Endothelial cell of umbilical vein (primary cell): ENCODE data around the gene CCDC57. TPM values are rescaled to one million over a fixed set of nuclear protein-coding genes. Genes with fewer than 3 reads are reported as not detected.

Experiments
- BruUV-seq: library from RNA; stranded (reverse); fragments of 400-500 nt; replicated peaks from 2 replicates; lab custom pipeline; 2021; lab: Mats Ljungman, UMichigan
- CTCF ChIA-PET: fragments of 300-600, 350-600 bp; sonication (Branson Sonifier 250); formaldehyde crosslinking; loops from one replicate; lab custom pipeline; 2021; ENCODE audit warnings: antibody characterized with exemption, inconsistent platforms; lab: Charles Lee
- POLR2A ChIA-PET: fragments of 300-600, 350-600 bp; sonication (Branson Sonifier 250); formaldehyde crosslinking; loops from one replicate; lab custom pipeline; 2021; ENCODE audit warnings: antibody characterized with exemption, inconsistent platforms; lab: Charles Lee
- DNase-seq: peaks from one replicate; pipeline ENCODE4 v3.0.0-alpha.2; 2011; ENCODE audit warnings: low read depth, low spot score
- FAIRE-seq: peaks from 2 replicates; lab custom pipeline; 2011; peaks lifted over from hg19 to GRCh38; lab: Jason Lieb, UNC
- H2AFZ ChIP-seq: 2 replicates; pipeline ENCODE4 v1.6.0; 2012; ENCODE audit warnings: low read depth, low read length, control low read depth, inconsistent platforms
- H3K27ac ChIP-seq: 2 replicates; pipeline ENCODE4 v1.5.1; 2011; ENCODE audit warnings: low read depth, mild to moderate bottlenecking, control low read depth, low read length, moderate library complexity; ENCODE audit not compliant: insufficient read depth
- H3K27me3 ChIP-seq, 2 experiments: 2 replicates each; pipeline versions ENCODE4 v1.6.0 to v1.6.1; 2011; ENCODE audit warnings: low read length in 2 of 2, mixed read lengths in 1 of 2; ENCODE audit not compliant: control insufficient read depth in 2 of 2, insufficient read depth in 2 of 2
- H3K36me3 ChIP-seq, 2 experiments: 2 replicates in 1 of 2; 3 replicates in 1 of 2; pipeline ENCODE4 v1.5.1; 2011; ENCODE audit warnings: low read length in 2 of 2, mild to moderate bottlenecking in 1 of 2, moderate library complexity in 1 of 2; ENCODE audit not compliant: control insufficient read depth in 2 of 2, insufficient read depth in 2 of 2; ENCODE audit errors: extremely low read depth in 1 of 2
- H3K4me1 ChIP-seq: 3 replicates; pipeline ENCODE4 v1.5.1; 2011; ENCODE audit warnings: mild to moderate bottlenecking, low read length; ENCODE audit not compliant: control insufficient read depth, insufficient read depth; ENCODE audit errors: extremely low read depth
- H3K4me2 ChIP-seq: 2 replicates; pipeline ENCODE4 v1.6.1; 2011; ENCODE audit warnings: low read length, control low read depth, mixed read lengths; ENCODE audit not compliant: insufficient read depth
- H3K4me3 ChIP-seq, 3 experiments: fragments of 200-600 bp in 1 of 3; sonication (generic), shearing (Covaris generic) in 1 of 3; replicated peaks in 1 of 3; 2 replicates each; pipeline ENCODE4 v1.5.1; 2011 to 2016; ENCODE audit warnings: control low read depth in 3 of 3, low read length in 3 of 3, mild to moderate bottlenecking in 2 of 3, inconsistent platforms in 1 of 3, low read depth in 1 of 3, moderate library complexity in 1 of 3; ENCODE audit not compliant: insufficient read depth in 1 of 3
- H3K79me2 ChIP-seq: 2 replicates; pipeline ENCODE4 v1.6.0; 2012; ENCODE audit warnings: low read length, inconsistent platforms; ENCODE audit not compliant: control insufficient read depth, insufficient read depth
- H3K9ac ChIP-seq: replicated peaks from 2 replicates; pipeline ENCODE3; 2011; ENCODE audit warnings: low read length, control low read depth; ENCODE audit not compliant: insufficient read depth; ENCODE audit errors: extremely low read depth
- H3K9me1 ChIP-seq: replicated peaks from 3 replicates; pipeline ENCODE4 v1.6.0; 2011; ENCODE audit warnings: mild to moderate bottlenecking, low read length; ENCODE audit not compliant: control insufficient read depth, insufficient read depth; ENCODE audit errors: extremely low read depth
- H3K9me3 ChIP-seq: replicated peaks from 2 replicates; pipeline ENCODE4 v1.5.1; 2012; ENCODE audit warnings: low read length, inconsistent platforms; ENCODE audit not compliant: control insufficient read depth, insufficient read depth
- H4K20me1 ChIP-seq: replicated peaks from 2 replicates; pipeline ENCODE3; 2011; ENCODE audit warnings: mild to moderate bottlenecking, low read length; ENCODE audit not compliant: control insufficient read depth, insufficient read depth; ENCODE audit errors: extremely low read depth
- CTCF ChIP-seq, 2 donors: IDR thresholded peaks; 1 replicate in 1 of 2; 2 replicates in 1 of 2; pipeline ENCODE4 v1.5.1; 2011; ENCODE audit warnings: low read length in 2 of 2, mild to moderate bottlenecking in 2 of 2, moderate library complexity in 2 of 2, control low read depth in 1 of 2, inconsistent platforms in 1 of 2, low read depth in 1 of 2; ENCODE audit not compliant: insufficient read depth in 1 of 2; ENCODE audit errors: extremely low read depth in 1 of 2
- EZH2 ChIP-seq: IDR thresholded peaks from 2 replicates; pipeline ENCODE4 v1.6.1; 2012; ENCODE audit warnings: borderline replicate concordance, low read depth, mild to moderate bottlenecking, moderate library complexity, low read length, inconsistent platforms; ENCODE audit not compliant: severe bottlenecking
- FOS ChIP-seq: IDR thresholded peaks from 2 replicates; pipeline ENCODE4 v1.6.1; 2011; ENCODE audit warnings: mild to moderate bottlenecking, low read length, moderate library complexity, borderline replicate concordance; ENCODE audit not compliant: insufficient read depth
- GATA2 ChIP-seq: IDR thresholded peaks from 2 replicates; pipeline ENCODE4 v1.7.0; 2011; ENCODE audit warnings: low read depth, mild to moderate bottlenecking, moderate library complexity, mixed read lengths, low read length; ENCODE audit not compliant: insufficient read length, insufficient read depth
- JUN ChIP-seq: IDR thresholded peaks from 2 replicates; pipeline ENCODE4 v1.6.1; 2011; ENCODE audit warnings: borderline replicate concordance, low read depth; ENCODE audit not compliant: insufficient read length, insufficient read depth
- MAX ChIP-seq: IDR thresholded peaks from 2 replicates; pipeline ENCODE4 v1.6.1; 2011; ENCODE audit not compliant: insufficient read depth, insufficient read length
- MYC ChIP-seq: IDR thresholded peaks from one replicate; pipeline ENCODE4 v1.6.1; 2011; ENCODE audit warnings: mild to moderate bottlenecking, low read depth, low read length
- POLR2A ChIP-seq: IDR thresholded peaks from 2 replicates; pipeline ENCODE4 v1.6.1; 2012; ENCODE audit warnings: low read depth, mild to moderate bottlenecking, control low read depth, low read length
- POLR2AphosphoS5 ChIP-seq: IDR thresholded peaks from 2 replicates; pipeline ENCODE4 v1.6.1; 2012; ENCODE audit warnings: low read depth, mild to moderate bottlenecking, control low read depth, low read length, moderate library complexity; ENCODE audit not compliant: insufficient read depth
- dilution Hi-C: fragments of 300-500 bp; cut with MboI; formaldehyde crosslinking; loops from one replicate; pipeline ENCODE4 v1.15.0; 2019; ENCODE audit warnings: low sequenced_read_pairs; ENCODE audit not compliant: extremely low pct_ligation_motif_present
- intact Hi-C: fragments of 100-400 bp; cut with micrococcal nuclease; formaldehyde crosslinking; loops from one replicate; pipeline ENCODE4 v1.10.0; 2022
- polyA plus RNA-seq, 4 experiments: library from polyadenylated mRNA; depleted of rRNA in 3 of 4; stranded (reverse) in 3 of 4; unstranded in 1 of 4; fragments of >200 nt; gene quantifications; 2 replicates each; pipeline versions ENCODE4 v1.2.1 to v1.2.3, GENCODE V29; 2011 to 2012; ENCODE audit warnings: missing spikeins in 1 of 4
- total RNA-seq: library from RNA; stranded (reverse); gene quantifications from 2 replicates; pipeline ENCODE4 v1.2.3, GENCODE V29; 2021

CCDC57 gene
- total and polyA plus RNA-seq, 2 donors (not counting 3 experiments of a cell fraction or from before 2014, with no cell fraction given): 18.6 to 31.6 TPM

GRCh38 chr17:82112914-82113311 is 99.7 kb downstream of the CCDC57 start:
- ChIA-PET POLR2A (no interaction called here), CTCF (interaction anchor here (0.9 kb wide), 1 partner anchor 15 kb away, joined by 4 read pairs; the partner anchor contains the start of gene FASN)
- no TSS peak for BruUV-seq
- Histone ChIP-seq H3K4me2 (no peak overlapping the region), H3K27me3 (no peaks in the 10 kb centered on the region), H3K79me2 (no peaks in the 10 kb centered on the region), H3K27ac (no peak overlapping the region), H3K9me3 (no peaks in the 10 kb centered on the region), H3K9ac (no peak overlapping the region), H3K36me3 (no peaks in the 10 kb centered on the region), H2AFZ (no peak overlapping the region), H3K4me1 (no peaks in the 10 kb centered on the region), H3K4me3 (no peak overlapping the region), H4K20me1 (no peaks in the 10 kb centered on the region), H3K9me1 (no peaks in the 10 kb centered on the region)
- DNase-seq (no peak), FAIRE-seq (no peak)
- dilution Hi-C loops: no loop called here
- intact Hi-C loops: no loop called here
- no peak for TF ChIP-seq MAX
- TF ChIP-seq POLR2AphosphoS5: no peak
- TF ChIP-seq JUN: no peak
- TF ChIP-seq FOS: no peak
- no peak for TF ChIP-seq POLR2A
- no peak for TF ChIP-seq MYC
- TF ChIP-seq GATA2: no peak
- TF ChIP-seq CTCF (IDR thresholded peaks at IDR 0.05; ENCODE audit: extremely low read depth in 1 of 2, insufficient read depth in 1 of 2, low read depth in 1 of 2, low read length in 2 of 2): no peak
- no peak for TF ChIP-seq EZH2
